ENCODE results near the gene COX4I1. TPM values are rescaled to one million over a fixed set of nuclear protein-coding genes. Genes with fewer than 3 reads are reported as not detected.

COX4I1 gene
- total and polyA plus RNA-seq, 9 of the 15 experiments (the other 6 are each of a cell fraction or from before 2014, with no cell fraction given), result 651 to 2,356 (median 1,032) TPM

GRCh38 chr16:85853547-85854545 is 54.4 kb downstream of the COX4I1 start:
- Histone ChIP-seq H3K4me3 (no peak overlapping the region), H3K9me1 (ENCODE audit: control insufficient read depth, insufficient read depth, low read length) (no peaks in the 10 kb centered on the region), H3K4me2 (ENCODE audit: insufficient read depth, low read length) (no peak overlapping the region), H3K27me3 (ENCODE audit: control insufficient read depth in 2 of 2, insufficient read depth in 2 of 2, low read length in 2 of 2) (peaks cover 9 to 48% of the 10 kb centered on the region in 2 experiments), H4K20me1 (replicated peaks; ENCODE audit: control insufficient read depth, insufficient read depth, low read length) (peaks cover 3% of the 10 kb centered on the region; the same call in 1 of the 2 replicates), H3K27ac (ENCODE audit: extremely low read depth, low read depth, low read length) (no peak overlapping the region), H3K9me3 (replicated peaks; ENCODE audit: control insufficient read depth, insufficient read depth, low read depth, low read length) (no peaks in the 10 kb centered on the region), H3K9ac (ENCODE audit: insufficient read depth in 1 of 2, low read depth in 2 of 2, low read length in 2 of 2) (no peak overlapping the region), H3K4me1 (replicated peaks in 1 of 2; ENCODE audit: control insufficient read depth in 2 of 2, insufficient read depth in 2 of 2, low read length in 2 of 2) (peaks cover 0 to 17% of the 10 kb centered on the region in 2 experiments; a peak in 3 of 5 replicates), H2AFZ (ENCODE audit: low read depth, low read length) (no peak overlapping the region), H3K36me3 (ENCODE audit: control insufficient read depth, insufficient read depth, low read length) (no peaks in the 10 kb centered on the region), H3K79me2 (ENCODE audit: control insufficient read depth, insufficient read depth, low read length) (no peaks in the 10 kb centered on the region)
- in situ Hi-C loops (cut with MboI) (no loop called here), intact Hi-C loops (cut with micrococcal nuclease) (no loop called here)
- DNase-seq (ENCODE audit: extremely low read depth in 1 of 4, low spot score in 3 of 4) (no peak), FAIRE-seq (no peak), ATAC-seq (no peak)
- 2% methylated on average over 16 of the region's 16 CpGs for WGBS (ENCODE audit: insufficient coverage, low coverage, missing lambda C conversion rate)
- ChIA-PET CTCF (ENCODE audit: low intra/inter-chr PET ratio) (no interaction called here), POLR2A (interaction anchor here (0.6 kb wide), 1 partner anchor 59 kb away, joined by 3 read pairs; no protein-coding TSS in a partner anchor)
- no TSS peak for BruUV-seq (replicated peaks)
- TF ChIP-seq DIDO1 (tag; IDR thresholded peaks at IDR 0.05; ENCODE audit: low read depth) (no peak), JUN (IDR thresholded peaks at IDR 0.05; ENCODE audit: borderline replicate concordance, low read depth, low read length) (no peak), JUN (CRISPR knock-in tag; IDR thresholded peaks at IDR 0.05; ENCODE audit: borderline replicate concordance) (no peak), SIN3B (IDR thresholded peaks at IDR 0.05; ENCODE audit: low read depth) (no peak), CHCHD3 (CRISPR knock-in tag; IDR thresholded peaks at IDR 0.05) (no peak), TAF7 (tag; IDR thresholded peaks at IDR 0.05) (no peak), ZBTB17 (CRISPR knock-in tag; IDR thresholded peaks at IDR 0.05) (no peak), ZNF778 (CRISPR knock-in tag; IDR thresholded peaks at IDR 0.05) (no peak), ZNF174 (CRISPR knock-in tag; IDR thresholded peaks at IDR 0.05) (no peak), YY1 (IDR thresholded peaks at IDR 0.05; ENCODE audit: borderline replicate concordance in 1 of 3, control insufficient read depth in 1 of 3, extremely low read depth in 1 of 3, insufficient read depth in 3 of 3, insufficient read length in 1 of 3, insufficient replicate concordance in 2 of 3, low read depth in 1 of 3, low read length in 2 of 3) (no peak), SETDB1 (IDR thresholded peaks at IDR 0.05; ENCODE audit: low read length) (no peak)
